ENCODE results near the gene EFCAB6. TPM values are rescaled to one million over a fixed set of nuclear protein-coding genes. Genes with fewer than 3 reads are reported as not detected.

Gene EFCAB6
- total RNA-seq, 4 donors from 2014 or later, result 1.2 to 4.0 (median 3.0) TPM

GRCh38 chr22:43689356-43689755 is 122.7 kb downstream of the EFCAB6 start:
- TF ChIP-seq POLR2A (IDR thresholded peaks at IDR 0.05; ENCODE audit: low read depth) (no peak), EP300 (IDR thresholded peaks at IDR 0.05) (no peak), CTCF (IDR thresholded peaks at IDR 0.05) (no peak), POLR2AphosphoS5 (IDR thresholded peaks at IDR 0.05) (no peak)
- Histone ChIP-seq H3K9me3 (no peaks in the 10 kb centered on the region), H3K27me3 (no peaks in the 10 kb centered on the region), H3K4me1 (no peaks in the 10 kb centered on the region), H3K4me3 (no peak overlapping the region), H3K36me3 (no peaks in the 10 kb centered on the region), H3K27ac (replicated peaks in 1 of 4) (no peak overlapping the region)
- intact Hi-C loops (cut with DNase I), result no loop called here
- DNase-seq (ENCODE audit: extremely low spot score), result no peak
- 78% methylated on average over 6 of the region's 6 CpGs for WGBS

- WGBS, result 78% methylated on average over 6 of the region's 6 CpGs
- no peaks in the 10 kb centered on the region for H3K4me1 ChIP-seq
Observed at GRCh38 chr22:43682851-43683250, 129.3 kb downstream of the EFCAB6 start.

GRCh38 chr22:43681731-43682360 is 130.3 kb downstream of the EFCAB6 start:
- TF ChIP-seq CTCF (IDR thresholded peaks at IDR 0.05) (no peak), EP300 (IDR thresholded peaks at IDR 0.05) (no peak), POLR2AphosphoS5 (IDR thresholded peaks at IDR 0.05) (no peak), POLR2A (IDR thresholded peaks at IDR 0.05; ENCODE audit: low read depth) (no peak)
- Histone ChIP-seq H3K9me3 (no peaks in the 10 kb centered on the region), H3K4me3 (no peak overlapping the region), H3K4me1 (no peaks in the 10 kb centered on the region), H3K27ac (replicated peaks in 1 of 4) (no peak overlapping the region), H3K36me3 (no peaks in the 10 kb centered on the region), H3K27me3 (no peaks in the 10 kb centered on the region)
- DNase-seq (ENCODE audit: extremely low spot score), result peak; percentile 84
- intact Hi-C loops (cut with DNase I), result no loop called here
- WGBS, result 86% methylated on average over 6 of the region's 6 CpGs

More at GRCh38 chr22:43682851-43683250, 129.3 kb downstream of the EFCAB6 start:
- peak; percentile 39 for DNase-seq (ENCODE audit: extremely low spot score)
- Histone ChIP-seq H3K36me3 (no peaks in the 10 kb centered on the region), H3K4me3 (no peak overlapping the region), H3K9me3 (no peaks in the 10 kb centered on the region), H3K27me3 (no peaks in the 10 kb centered on the region), H3K27ac (replicated peaks in 1 of 4) (no peak overlapping the region)
- TF ChIP-seq POLR2A (IDR thresholded peaks at IDR 0.05; ENCODE audit: low read depth) (no peak), EP300 (IDR thresholded peaks at IDR 0.05) (no peak), POLR2AphosphoS5 (IDR thresholded peaks at IDR 0.05) (no peak), CTCF (IDR thresholded peaks at IDR 0.05) (no peak)
- intact Hi-C loops (cut with DNase I), result no loop called here

- H3K27me3 ChIP-seq, result no peaks in the 10 kb centered on the region
- WGBS, result 72% methylated on average over 7 of the region's 7 CpGs
- no peaks in the 10 kb centered on the region for H3K4me1 ChIP-seq
- H3K27ac ChIP-seq (replicated peaks in 1 of 4), result no peak overlapping the region
- H3K9me3 ChIP-seq, result no peaks in the 10 kb centered on the region
- H3K36me3 ChIP-seq, result peaks cover 0 to 6% (median 0%) of the 10 kb centered on the region in 4 donors
- intact Hi-C loops (cut with DNase I), result no loop called here
- DNase-seq (ENCODE audit: extremely low spot score), result peak; percentile 70
- TF ChIP-seq POLR2AphosphoS5 (IDR thresholded peaks at IDR 0.05), result no peak
- TF ChIP-seq CTCF (IDR thresholded peaks at IDR 0.05), result no peak
- no peak for TF ChIP-seq POLR2A (IDR thresholded peaks at IDR 0.05; ENCODE audit: low read depth)
- no peak for TF ChIP-seq EP300 (IDR thresholded peaks at IDR 0.05)
- no peak overlapping the region for H3K4me3 ChIP-seq
Observed at GRCh38 chr22:43670513-43670912, 141.6 kb downstream of the EFCAB6 start.

- Histone ChIP-seq H3K9me3 (no peaks in the 10 kb centered on the region), H3K4me1 (no peaks in the 10 kb centered on the region), H3K27me3 (no peaks in the 10 kb centered on the region), H3K27ac (replicated peaks in 1 of 4) (no peak overlapping the region), H3K36me3 (peaks cover 0 to 6% (median 0%) of the 10 kb centered on the region in 4 donors), H3K4me3 (no peak overlapping the region)
- WGBS, result 96% methylated on average over 1 of the region's 1 CpG
- DNase-seq (ENCODE audit: extremely low spot score), result no peak
- no peak for TF ChIP-seq EP300 (IDR thresholded peaks at IDR 0.05)
- no peak for TF ChIP-seq POLR2AphosphoS5 (IDR thresholded peaks at IDR 0.05)
- no peak for TF ChIP-seq POLR2A (IDR thresholded peaks at IDR 0.05; ENCODE audit: low read depth)
- no peak for TF ChIP-seq CTCF (IDR thresholded peaks at IDR 0.05)
- intact Hi-C loops (cut with DNase I), result no loop called here
Observed at GRCh38 chr22:43669190-43669589, 142.9 kb downstream of the EFCAB6 start.
